Osteoblast (primary cell): Measurements from ENCODE around the gene PLCL2. TPM values are rescaled to one million over a fixed set of nuclear protein-coding genes. Genes with fewer than 3 reads are reported as not detected.
A peak's percentile ranks its signal among the peaks of the same experiment; 100 is the strongest.

Source experiments
- DNase-seq: peaks from one replicate; pipeline ENCODE4 v3.0.0; 2011; ENCODE audit warnings: low spot score, mixed read lengths; ENCODE audit not compliant: insufficient read length; ENCODE audit errors: missing footprints
- H2AFZ ChIP-seq: 2 replicates; pipeline ENCODE4 v1.6.0; 2011; ENCODE audit warnings: mild to moderate bottlenecking, low read length
- H3K27ac ChIP-seq: 2 replicates; pipeline ENCODE4 v1.5.1; 2011; ENCODE audit warnings: mild to moderate bottlenecking, low read depth, low read length, moderate library complexity
- H3K27me3 ChIP-seq: 2 replicates; pipeline ENCODE4 v1.6.0; 2012; ENCODE audit warnings: mild to moderate bottlenecking, control low read depth, inconsistent platforms, low read length, moderate library complexity; ENCODE audit not compliant: insufficient read depth
- H3K36me3 ChIP-seq: 2 replicates; pipeline ENCODE4 v1.5.1; 2011; ENCODE audit warnings: mild to moderate bottlenecking, low read length, control low read depth, moderate library complexity; ENCODE audit not compliant: insufficient read depth
- H3K4me1 ChIP-seq: 2 replicates; pipeline ENCODE4 v1.5.1; 2011; ENCODE audit warnings: mild to moderate bottlenecking, low read length, control low read depth, moderate library complexity; ENCODE audit not compliant: insufficient read depth
- H3K4me2 ChIP-seq: 2 replicates; pipeline ENCODE4 v1.6.0; 2011; ENCODE audit warnings: mild to moderate bottlenecking, low read length; ENCODE audit not compliant: insufficient read depth
- H3K4me3 ChIP-seq: fragments of 200-600 bp; sonication (generic); 3 replicates; pipeline ENCODE4 v1.5.1; 2012; ENCODE audit warnings: mild to moderate bottlenecking, low read length, inconsistent platforms; ENCODE audit not compliant: insufficient read depth
- H3K79me2 ChIP-seq: 2 replicates; pipeline ENCODE4 v1.6.0; 2012; ENCODE audit warnings: mild to moderate bottlenecking, low read length, control low read depth, inconsistent platforms; ENCODE audit not compliant: insufficient read depth
- H3K9me3 ChIP-seq: 2 replicates; pipeline ENCODE4 v1.5.1; 2011; ENCODE audit warnings: low read depth, low read length, control low read depth
- H4K20me1 ChIP-seq: 2 replicates; pipeline ENCODE4 v1.6.0; 2012; ENCODE audit warnings: mild to moderate bottlenecking, low read length, control low read depth; ENCODE audit not compliant: insufficient read depth
- CTCF ChIP-seq: IDR thresholded peaks from 2 replicates; pipeline ENCODE4 v1.5.1; 2011; ENCODE audit warnings: mild to moderate bottlenecking, low read depth, low read length, moderate library complexity; ENCODE audit errors: extremely low read depth
- total RNA-seq: library from RNA; depleted of rRNA; stranded (reverse); fragments of >200 nt; gene quantifications from 2 replicates; pipeline ENCODE4 v1.2.3, GENCODE V29; 2012

Gene PLCL2
- total RNA-seq, 1 donor, result 5.1 TPM

GRCh38 chr3:17028363-17028762 is 143.6 kb downstream of the PLCL2 start:
- Histone ChIP-seq H3K36me3 (no peaks in the 10 kb centered on the region), H3K9me3 (no peaks in the 10 kb centered on the region), H3K4me1 (no peaks in the 10 kb centered on the region), H3K79me2 (no peaks in the 10 kb centered on the region), H4K20me1 (no peaks in the 10 kb centered on the region), H3K27ac (no peak overlapping the region), H3K27me3 (no peaks in the 10 kb centered on the region), H2AFZ (no peak overlapping the region), H3K4me3 (no peak overlapping the region), H3K4me2 (no peak overlapping the region)
- DNase-seq, result no peak
- no peak for TF ChIP-seq CTCF

GRCh38 chr3:17030438-17030837 is 145.7 kb downstream of the PLCL2 start:
- Histone ChIP-seq H3K4me3 (no peak overlapping the region), H3K79me2 (no peaks in the 10 kb centered on the region), H4K20me1 (no peaks in the 10 kb centered on the region), H3K27me3 (no peaks in the 10 kb centered on the region), H3K36me3 (no peaks in the 10 kb centered on the region), H3K9me3 (no peaks in the 10 kb centered on the region), H3K27ac (no peak overlapping the region), H3K4me1 (no peaks in the 10 kb centered on the region), H3K4me2 (no peak overlapping the region), H2AFZ (no peak overlapping the region)
- no peak for DNase-seq
- TF ChIP-seq CTCF, result no peak

- no peak overlapping the region for H2AFZ ChIP-seq
- H3K27me3 ChIP-seq, result no peaks in the 10 kb centered on the region
- no peaks in the 10 kb centered on the region for H3K9me3 ChIP-seq
- no peak overlapping the region for H3K4me3 ChIP-seq
- no peaks in the 10 kb centered on the region for H3K4me1 ChIP-seq
- TF ChIP-seq CTCF, result no peak
- no peaks in the 10 kb centered on the region for H4K20me1 ChIP-seq
- H3K79me2 ChIP-seq, result no peaks in the 10 kb centered on the region
- no peak for DNase-seq
- H3K27ac ChIP-seq, result no peak overlapping the region
- no peak overlapping the region for H3K4me2 ChIP-seq
- H3K36me3 ChIP-seq, result no peaks in the 10 kb centered on the region
These were observed 146.3 kb downstream of the PLCL2 start for GRCh38 chr3:17030956-17031652.

- no peak overlapping the region for H3K4me3 ChIP-seq
- H3K27ac ChIP-seq, result no peak overlapping the region
- no peaks in the 10 kb centered on the region for H4K20me1 ChIP-seq
- no peaks in the 10 kb centered on the region for H3K4me1 ChIP-seq
- H3K4me2 ChIP-seq, result no peak overlapping the region
- no peaks in the 10 kb centered on the region for H3K79me2 ChIP-seq
- H3K36me3 ChIP-seq, result no peaks in the 10 kb centered on the region
- H2AFZ ChIP-seq, result no peak overlapping the region
- no peaks in the 10 kb centered on the region for H3K9me3 ChIP-seq
- H3K27me3 ChIP-seq, result no peaks in the 10 kb centered on the region
- peak; percentile 30 for DNase-seq
- peak; percentile 67 for TF ChIP-seq CTCF
These were observed 147.8 kb downstream of the PLCL2 start for GRCh38 chr3:17032407-17033034.
